Stomach smooth muscle (tissue), 2 donors: ENCODE measurements around the gene BTBD16.

ENCODE experiments used
- H3K27ac ChIP-seq: one replicate; pipeline ENCODE4 v1.7.0; 2013; ENCODE audit warnings: mild to moderate bottlenecking, low read length, inconsistent platforms
- H3K27me3 ChIP-seq, 2 donors: one replicate each; pipeline ENCODE4 v1.7.0; 2013; ENCODE audit warnings: low read length in 2 of 2; ENCODE audit not compliant: insufficient read depth in 2 of 2, control insufficient read depth in 1 of 2
- H3K36me3 ChIP-seq, 2 donors: one replicate each; pipeline ENCODE4 v1.7.0; 2013; ENCODE audit warnings: low read length in 2 of 2; ENCODE audit not compliant: control insufficient read depth in 2 of 2, insufficient read depth in 2 of 2
- H3K4me1 ChIP-seq: one replicate; pipeline ENCODE4 v1.7.0; 2013; ENCODE audit warnings: low read length; ENCODE audit not compliant: control insufficient read depth, insufficient read depth
- H3K4me3 ChIP-seq, 2 donors: one replicate each; pipeline ENCODE4 v1.7.0; 2013; ENCODE audit warnings: low read length in 2 of 2
- H3K9ac ChIP-seq, 2 donors: one replicate each; pipeline ENCODE4 v1.7.0; 2013; ENCODE audit warnings: low read length in 2 of 2, mild to moderate bottlenecking in 1 of 2
- H3K9me3 ChIP-seq, 2 donors: one replicate each; pipeline ENCODE4 v1.7.0; 2013; ENCODE audit warnings: low read length in 2 of 2; ENCODE audit not compliant: control insufficient read depth in 2 of 2
- donor health status: healthy.
- donor health status: Pancreatic carcinoma.

The BTBD16 gene

GRCh38 chr10:122333037-122333436 lies 61.9 kb downstream of the BTBD16 start:
- no peak overlapping the region for H3K9ac ChIP-seq
- no peak overlapping the region for H3K27ac ChIP-seq
- no peaks in the 10 kb centered on the region for H3K4me1 ChIP-seq
- no peaks in the 10 kb centered on the region for H3K27me3 ChIP-seq
- no peaks in the 10 kb centered on the region for H3K36me3 ChIP-seq
- no peak overlapping the region for H3K4me3 ChIP-seq
- no peaks in the 10 kb centered on the region for H3K9me3 ChIP-seq

GRCh38 chr10:122336332-122336731 lies 65.2 kb downstream of the BTBD16 start:
- no peaks in the 10 kb centered on the region for H3K27me3 ChIP-seq
- no peak overlapping the region for H3K27ac ChIP-seq
- peaks cover 12% of the 10 kb centered on the region for H3K4me1 ChIP-seq
- H3K36me3 ChIP-seq: no peaks in the 10 kb centered on the region
- no peaks in the 10 kb centered on the region for H3K9me3 ChIP-seq
- no peak overlapping the region for H3K9ac ChIP-seq
- no peak overlapping the region for H3K4me3 ChIP-seq

GRCh38 chr10:122336961-122337360 lies 65.9 kb downstream of the BTBD16 start:
- Histone ChIP-seq H3K4me3 (no peak overlapping the region), H3K36me3 (no peaks in the 10 kb centered on the region), H3K4me1 (peaks cover 19% of the 10 kb centered on the region), H3K27ac (no peak overlapping the region), H3K27me3 (no peaks in the 10 kb centered on the region), H3K9ac (no peak overlapping the region), H3K9me3 (no peaks in the 10 kb centered on the region)

GRCh38 chr10:122338609-122339441 lies 67.7 kb downstream of the BTBD16 start:
- H3K4me1 ChIP-seq: peaks cover 30% of the 10 kb centered on the region
- H3K27me3 ChIP-seq: no peaks in the 10 kb centered on the region
- no peak overlapping the region for H3K4me3 ChIP-seq
- no peak overlapping the region for H3K9ac ChIP-seq
- no peak overlapping the region for H3K27ac ChIP-seq
- H3K9me3 ChIP-seq: no peaks in the 10 kb centered on the region
- no peaks in the 10 kb centered on the region for H3K36me3 ChIP-seq

- peak overlapping the region in 1 of 2 donors; percentile 35 for H3K9ac ChIP-seq
- H3K4me3 ChIP-seq: peak overlapping the region in 1 of 2 donors; percentile 24
- H3K27me3 ChIP-seq: no peaks in the 10 kb centered on the region
- H3K27ac ChIP-seq: peak overlapping the region; percentile 31
- no peaks in the 10 kb centered on the region for H3K36me3 ChIP-seq
- H3K9me3 ChIP-seq: no peaks in the 10 kb centered on the region
- H3K4me1 ChIP-seq: peaks cover 34% of the 10 kb centered on the region
Observed at GRCh38 chr10:122341141-122341810, 70.2 kb downstream of the BTBD16 start.

GRCh38 chr10:122342293-122343134 lies 71.4 kb downstream of the BTBD16 start:
- Histone ChIP-seq H3K9ac (peak overlapping the region; percentile 29 to 34), H3K9me3 (no peaks in the 10 kb centered on the region), H3K27ac (peak overlapping the region; percentile 41), H3K36me3 (no peaks in the 10 kb centered on the region), H3K4me1 (peaks cover 34% of the 10 kb centered on the region), H3K27me3 (no peaks in the 10 kb centered on the region), H3K4me3 (no peak overlapping the region)

- Histone ChIP-seq H3K4me1 (peaks cover 34% of the 10 kb centered on the region), H3K27me3 (no peaks in the 10 kb centered on the region), H3K4me3 (no peak overlapping the region), H3K27ac (no peak overlapping the region), H3K9ac (peak overlapping the region in 1 of 2 donors; percentile 29), H3K36me3 (no peaks in the 10 kb centered on the region), H3K9me3 (no peaks in the 10 kb centered on the region)
Observed at GRCh38 chr10:122343135-122343800, 72.2 kb downstream of the BTBD16 start.

GRCh38 chr10:122343936-122344335 lies 72.8 kb downstream of the BTBD16 start:
- Histone ChIP-seq H3K9ac (no peak overlapping the region), H3K27me3 (no peaks in the 10 kb centered on the region), H3K27ac (no peak overlapping the region), H3K4me1 (peaks cover 32% of the 10 kb centered on the region), H3K9me3 (no peaks in the 10 kb centered on the region), H3K4me3 (no peak overlapping the region), H3K36me3 (no peaks in the 10 kb centered on the region)

GRCh38 chr10:122344741-122345258 lies 73.7 kb downstream of the BTBD16 start:
- Histone ChIP-seq H3K36me3 (no peaks in the 10 kb centered on the region), H3K27ac (no peak overlapping the region), H3K4me3 (no peak overlapping the region), H3K9ac (no peak overlapping the region), H3K9me3 (no peaks in the 10 kb centered on the region), H3K27me3 (no peaks in the 10 kb centered on the region), H3K4me1 (peaks cover 28% of the 10 kb centered on the region)

- Histone ChIP-seq H3K9me3 (no peaks in the 10 kb centered on the region), H3K9ac (no peak overlapping the region), H3K27ac (no peak overlapping the region), H3K4me1 (peaks cover 20% of the 10 kb centered on the region), H3K36me3 (no peaks in the 10 kb centered on the region), H3K27me3 (no peaks in the 10 kb centered on the region), H3K4me3 (no peak overlapping the region)
Observed at GRCh38 chr10:122346326-122346950, 75.3 kb downstream of the BTBD16 start.
